NCI-H1417 treated with DMSO at 0.1 percent for 48 hours (cell line): ENCODE measurements around the gene L3MBTL4.
"Not testable (repeated sequence)": the region's sequence is repeated elsewhere in the genome, so short reads cannot be mapped to it uniquely, and the experiment has no call there.

Experiments used
- DNase-seq: peaks from one replicate; lab custom pipeline; 2025; lab: John Stamatoyannopoulos, UW

Gene L3MBTL4

GRCh38 chr18:6106091-6106685 lies 308.5 kb downstream of the L3MBTL4 start:
- DNase-seq, result no peak

- no peak for DNase-seq
Measured at GRCh38 chr18:6103741-6104140, 311.0 kb downstream of the L3MBTL4 start.

GRCh38 chr18:6096730-6097129 lies 318.0 kb downstream of the L3MBTL4 start:
- no peak for DNase-seq

- no peak for DNase-seq
Measured at GRCh38 chr18:6088432-6088831, 326.3 kb downstream of the L3MBTL4 start.

- DNase-seq, result no peak
Measured at GRCh38 chr18:6086731-6087130, 328.0 kb downstream of the L3MBTL4 start.

- DNase-seq, result no peak
Measured at GRCh38 chr18:6079406-6079805, 335.3 kb downstream of the L3MBTL4 start.

GRCh38 chr18:6078877-6079276 lies 335.8 kb downstream of the L3MBTL4 start:
- no peak for DNase-seq

- not testable (repeated sequence) for DNase-seq
Measured at GRCh38 chr18:6072423-6072822, 342.3 kb downstream of the L3MBTL4 start.

- DNase-seq, result no peak
Measured at GRCh38 chr18:6069539-6069938, 345.2 kb downstream of the L3MBTL4 start.

- no peak for DNase-seq
Measured at GRCh38 chr18:6069103-6069502, 345.6 kb downstream of the L3MBTL4 start.

GRCh38 chr18:6060149-6060548 lies 354.6 kb downstream of the L3MBTL4 start:
- no peak for DNase-seq

- DNase-seq, result no peak
Measured at GRCh38 chr18:6059551-6059950, 355.2 kb downstream of the L3MBTL4 start.

- no peak for DNase-seq
Measured at GRCh38 chr18:6058941-6059340, 355.8 kb downstream of the L3MBTL4 start.

GRCh38 chr18:6057604-6058003 lies 357.1 kb downstream of the L3MBTL4 start:
- DNase-seq, result no peak

- DNase-seq, result no peak
Measured at GRCh38 chr18:6056171-6056910, 358.4 kb downstream of the L3MBTL4 start.

- DNase-seq, result no peak
Measured at GRCh38 chr18:6055711-6056110, 359.0 kb downstream of the L3MBTL4 start.

- DNase-seq, result no peak
Measured at GRCh38 chr18:6054256-6054842, 360.4 kb downstream of the L3MBTL4 start.

- DNase-seq, result no peak
Measured at GRCh38 chr18:6052449-6052913, 362.2 kb downstream of the L3MBTL4 start.

GRCh38 chr18:6047596-6047995 lies 367.1 kb downstream of the L3MBTL4 start:
- not testable (repeated sequence) for DNase-seq

GRCh38 chr18:6044773-6045172 lies 369.9 kb downstream of the L3MBTL4 start:
- no peak for DNase-seq

GRCh38 chr18:6044319-6044718 lies 370.4 kb downstream of the L3MBTL4 start:
- no peak for DNase-seq

- DNase-seq, result no peak
Measured at GRCh38 chr18:6039055-6039454, 375.7 kb downstream of the L3MBTL4 start.

- no peak for DNase-seq
Measured at GRCh38 chr18:6031442-6031841, 383.3 kb downstream of the L3MBTL4 start.
